SU-DHL-6 (cell line): ENCODE results near the gene CRIM1.

ENCODE experiments used
- H2AFZ ChIP-seq: fragments of 200-600 bp; sonication (generic); 2 replicates; pipeline ENCODE4 v1.6.1; 2014; ENCODE audit warnings: low read depth, mild to moderate bottlenecking, moderate library complexity, mixed read lengths, antibody characterized with exemption, low read length; ENCODE audit not compliant: severe bottlenecking
- H3F3A ChIP-seq: fragments of 200-600 bp; shearing (Covaris generic); 2 replicates; pipeline ENCODE4 v1.6.0; 2016; ENCODE audit warnings: antibody characterized with exemption, mild to moderate bottlenecking; ENCODE audit not compliant: insufficient read depth
- H3K27ac ChIP-seq: fragments of 200-600 bp; sonication (generic); 2 replicates; pipeline ENCODE4 v1.5.1; 2016; ENCODE audit warnings: low read depth, mild to moderate bottlenecking, low read length, moderate library complexity, mixed read lengths
- H3K27me3 ChIP-seq: fragments of 200-600 bp; sonication (generic), shearing (Covaris generic); 2 replicates; pipeline ENCODE4 v1.6.0; 2014; ENCODE audit warnings: mild to moderate bottlenecking, low read length
- H3K36me3 ChIP-seq: fragments of 200-600 bp; sonication (generic); 2 replicates; pipeline ENCODE4 v1.6.1; 2014; ENCODE audit warnings: mild to moderate bottlenecking, low read length, mixed read lengths
- H3K4me2 ChIP-seq: fragments of 300-600, 200-600 bp; shearing (Covaris generic), sonication (generic); 2 replicates; pipeline ENCODE4 v1.6.0; 2014; ENCODE audit warnings: low read length, low read depth, mild to moderate bottlenecking; ENCODE audit not compliant: poor library complexity, severe bottlenecking
- H3K4me3 ChIP-seq: fragments of 200-600 bp; sonication (generic); 2 replicates; pipeline ENCODE4 v1.5.1; 2014; ENCODE audit warnings: antibody characterized with exemption, low read length, mild to moderate bottlenecking, mixed read lengths; ENCODE audit not compliant: insufficient read depth, poor library complexity, severe bottlenecking
- H3K79me2 ChIP-seq: fragments of 200-600 bp; sonication (generic); 2 replicates; pipeline ENCODE4 v1.6.1; 2014; ENCODE audit warnings: mild to moderate bottlenecking, low read length, moderate library complexity; ENCODE audit not compliant: insufficient read depth
- H3K9ac ChIP-seq: fragments of 200-600 bp; sonication (generic); 2 replicates; pipeline ENCODE4 v1.7.0; 2014; ENCODE audit warnings: mild to moderate bottlenecking, low read length
- H3K9me2 ChIP-seq: fragments of 200-600 bp; sonication (generic); replicated peaks from 2 replicates; pipeline ENCODE4 v1.6.1; 2014; ENCODE audit warnings: low read length; ENCODE audit not compliant: insufficient read depth
- H3K9me3 ChIP-seq: fragments of 200-600 bp; sonication (generic); 2 replicates; pipeline ENCODE4 v1.6.1; 2014; ENCODE audit warnings: low read length, mixed read lengths; ENCODE audit not compliant: insufficient read depth
- H4K20me1 ChIP-seq: fragments of 200-600 bp; sonication (generic); 2 replicates; pipeline ENCODE4 v1.6.1; 2014; ENCODE audit warnings: low read depth, mild to moderate bottlenecking, antibody characterized with exemption, low read length, moderate library complexity, mixed read lengths
- EZH2phosphoT487 ChIP-seq: fragments of 200-600 bp; sonication (generic), shearing (Covaris generic); conservative IDR thresholded peaks from 2 replicates; pipeline ENCODE4 v1.6.1; 2018; ENCODE audit warnings: mild to moderate bottlenecking, antibody characterized with exemption, low read length, moderate library complexity, mixed read lengths
- TF ChIP-seq, protein P1 (sequence below): fragments of 200-600 bp; sonication (generic); IDR thresholded peaks from one replicate; pipeline ENCODE4 v1.5.1; 2017; ENCODE audit warnings: antibody characterized with exemption, mild to moderate bottlenecking, low read length, moderate library complexity; ENCODE audit not compliant: insufficient read depth, poor library complexity, severe bottlenecking

Gene CRIM1

DNA sequence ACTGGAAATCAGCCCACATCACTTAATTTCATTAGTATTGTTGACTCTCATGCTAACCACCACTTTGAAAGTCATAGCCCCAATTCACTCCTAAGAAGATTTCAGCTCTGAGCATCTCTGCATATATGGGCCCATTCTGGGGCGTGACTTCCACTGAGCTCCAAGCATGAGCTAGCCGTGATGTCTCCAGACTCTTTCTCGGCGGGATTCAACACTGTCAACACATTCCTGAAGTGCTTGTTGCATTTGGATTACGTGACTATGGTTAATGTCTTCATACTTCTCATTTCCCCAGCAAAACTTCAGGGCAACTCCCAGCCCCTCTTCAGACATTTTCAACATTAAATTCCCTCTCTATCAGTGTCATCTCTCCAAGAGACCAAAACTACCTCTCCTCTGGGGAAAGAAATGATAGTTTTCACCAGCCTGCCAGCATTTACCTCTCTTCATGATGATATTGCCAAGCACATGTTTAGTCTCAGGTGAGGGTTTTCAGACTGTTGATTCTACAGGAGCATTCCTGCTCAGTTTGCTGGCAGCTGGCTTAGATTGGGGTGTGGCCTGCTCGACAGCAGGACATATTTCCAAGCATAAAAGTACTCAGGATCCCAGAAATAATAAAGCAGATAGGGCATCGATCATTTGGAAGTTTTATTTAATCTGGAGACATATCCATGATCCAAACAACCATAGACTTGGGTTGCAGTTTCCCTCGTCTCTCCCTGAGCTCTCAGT lies 160.7 kb downstream of the CRIM1 start:
- no peaks in the 10 kb centered on the region for H4K20me1 ChIP-seq
- no peak overlapping the region for H3K4me3 ChIP-seq
- no peak overlapping the region for H3K4me2 ChIP-seq
- no peak overlapping the region for H2AFZ ChIP-seq
- H3K9me2 ChIP-seq, result no peaks in the 10 kb centered on the region
- H3F3A ChIP-seq, result no peaks in the 10 kb centered on the region
- H3K27ac ChIP-seq, result no peak overlapping the region
- H3K36me3 ChIP-seq, result no peaks in the 10 kb centered on the region
- no peaks in the 10 kb centered on the region for H3K27me3 ChIP-seq
- no peak overlapping the region for H3K9ac ChIP-seq
- H3K79me2 ChIP-seq, result no peaks in the 10 kb centered on the region
- no peaks in the 10 kb centered on the region for H3K9me3 ChIP-seq
- TF ChIP-seq, protein P1, sequence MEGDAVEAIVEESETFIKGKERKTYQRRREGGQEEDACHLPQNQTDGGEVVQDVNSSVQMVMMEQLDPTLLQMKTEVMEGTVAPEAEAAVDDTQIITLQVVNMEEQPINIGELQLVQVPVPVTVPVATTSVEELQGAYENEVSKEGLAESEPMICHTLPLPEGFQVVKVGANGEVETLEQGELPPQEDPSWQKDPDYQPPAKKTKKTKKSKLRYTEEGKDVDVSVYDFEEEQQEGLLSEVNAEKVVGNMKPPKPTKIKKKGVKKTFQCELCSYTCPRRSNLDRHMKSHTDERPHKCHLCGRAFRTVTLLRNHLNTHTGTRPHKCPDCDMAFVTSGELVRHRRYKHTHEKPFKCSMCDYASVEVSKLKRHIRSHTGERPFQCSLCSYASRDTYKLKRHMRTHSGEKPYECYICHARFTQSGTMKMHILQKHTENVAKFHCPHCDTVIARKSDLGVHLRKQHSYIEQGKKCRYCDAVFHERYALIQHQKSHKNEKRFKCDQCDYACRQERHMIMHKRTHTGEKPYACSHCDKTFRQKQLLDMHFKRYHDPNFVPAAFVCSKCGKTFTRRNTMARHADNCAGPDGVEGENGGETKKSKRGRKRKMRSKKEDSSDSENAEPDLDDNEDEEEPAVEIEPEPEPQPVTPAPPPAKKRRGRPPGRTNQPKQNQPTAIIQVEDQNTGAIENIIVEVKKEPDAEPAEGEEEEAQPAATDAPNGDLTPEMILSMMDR, result no peak
- no peak for TF ChIP-seq EZH2phosphoT487

DNA sequence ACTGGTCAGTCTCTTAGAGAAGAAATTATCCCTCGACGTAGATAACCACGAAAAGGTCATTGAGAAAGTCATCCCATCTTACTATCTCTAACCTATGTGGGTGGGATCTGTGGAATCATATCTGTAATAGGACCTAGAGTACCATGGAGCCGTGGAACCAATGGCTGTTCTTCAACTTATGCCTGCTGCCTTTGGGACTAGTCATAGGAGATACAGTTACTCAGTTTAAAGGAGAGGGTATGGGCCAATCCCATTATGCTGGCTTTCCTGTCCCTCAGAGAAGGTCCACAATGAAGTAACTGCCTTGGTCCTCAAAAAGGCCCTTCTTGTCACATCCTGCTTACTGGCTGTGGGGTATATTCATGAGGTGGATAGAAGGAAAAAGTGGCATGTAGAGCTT lies 164.9 kb downstream of the CRIM1 start:
- H3K4me2 ChIP-seq, result no peak overlapping the region
- no peaks in the 10 kb centered on the region for H3K79me2 ChIP-seq
- no peaks in the 10 kb centered on the region for H3F3A ChIP-seq
- no peaks in the 10 kb centered on the region for H3K9me3 ChIP-seq
- no peaks in the 10 kb centered on the region for H3K9me2 ChIP-seq
- H3K9ac ChIP-seq, result no peak overlapping the region
- H3K27ac ChIP-seq, result no peak overlapping the region
- H3K36me3 ChIP-seq, result no peaks in the 10 kb centered on the region
- no peak overlapping the region for H2AFZ ChIP-seq
- H3K4me3 ChIP-seq, result no peak overlapping the region
- no peaks in the 10 kb centered on the region for H3K27me3 ChIP-seq
- no peak for TF ChIP-seq EZH2phosphoT487
- TF ChIP-seq, protein P1, result no peak
- H4K20me1 ChIP-seq, result no peaks in the 10 kb centered on the region

DNA sequence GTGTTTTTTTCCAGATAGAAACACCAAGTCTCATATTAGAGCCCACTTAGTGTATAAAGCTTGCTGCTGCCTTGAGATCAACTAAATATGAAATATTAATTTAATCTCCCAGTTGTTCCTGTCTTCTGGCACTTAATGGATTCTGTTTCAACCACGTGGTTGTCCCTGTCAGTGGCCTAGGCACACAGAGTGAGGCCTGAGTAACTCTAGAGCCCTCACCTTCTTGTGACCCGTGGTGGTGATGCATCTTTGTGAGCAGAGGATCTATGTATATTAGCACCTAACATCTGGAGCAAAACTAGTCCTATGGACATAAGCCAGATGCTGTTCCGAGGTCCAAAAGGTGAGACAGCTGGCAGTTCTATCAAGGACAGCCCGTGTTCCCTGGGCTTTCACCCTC lies 167.6 kb downstream of the CRIM1 start:
- no peaks in the 10 kb centered on the region for H3K9me2 ChIP-seq

More for the DNA sequence above, 167.6 kb downstream of the CRIM1 start:
- H3F3A ChIP-seq, result no peaks in the 10 kb centered on the region
- no peaks in the 10 kb centered on the region for H3K27me3 ChIP-seq
- H3K79me2 ChIP-seq, result no peaks in the 10 kb centered on the region
- H3K27ac ChIP-seq, result no peak overlapping the region
- TF ChIP-seq EZH2phosphoT487, result no peak
- TF ChIP-seq, protein P1, result no peak
- H3K9ac ChIP-seq, result no peak overlapping the region
- H3K9me3 ChIP-seq, result no peaks in the 10 kb centered on the region
- no peaks in the 10 kb centered on the region for H4K20me1 ChIP-seq
- H3K36me3 ChIP-seq, result no peaks in the 10 kb centered on the region
- H2AFZ ChIP-seq, result no peak overlapping the region
- H3K4me2 ChIP-seq, result no peak overlapping the region
- H3K4me3 ChIP-seq, result no peak overlapping the region
